Subcutaneous abdominal adipose tissue (tissue), 5 donors: ENCODE results near the gene A1BG.

ENCODE experiments used
- H3K27ac ChIP-seq: one replicate; pipeline ENCODE4 v1.7.0; 2013; ENCODE audit warnings: low read depth, mild to moderate bottlenecking, inconsistent platforms, low read length, moderate library complexity
- H3K27me3 ChIP-seq, 5 donors: one replicate each; pipeline ENCODE4 v1.7.0; 2013; ENCODE audit warnings: low read length in 5 of 5, inconsistent platforms in 1 of 5; ENCODE audit not compliant: control insufficient read depth in 5 of 5, insufficient read depth in 4 of 5
- H3K36me3 ChIP-seq, 5 donors: one replicate each; pipeline ENCODE4 v1.7.0; 2013; ENCODE audit warnings: low read length in 5 of 5; ENCODE audit not compliant: control insufficient read depth in 5 of 5, insufficient read depth in 5 of 5
- H3K4me1 ChIP-seq, 5 donors: one replicate each; pipeline ENCODE4 v1.7.0; 2013; ENCODE audit warnings: low read length in 5 of 5, mild to moderate bottlenecking in 3 of 5, moderate library complexity in 1 of 5; ENCODE audit not compliant: control insufficient read depth in 5 of 5, insufficient read depth in 5 of 5
- H3K4me3 ChIP-seq, 5 donors: one replicate each; pipeline ENCODE4 v1.7.0; 2013; ENCODE audit warnings: low read length in 5 of 5, low read depth in 1 of 5
- H3K9ac ChIP-seq, 5 donors: one replicate each; pipeline ENCODE4 v1.7.0; 2013; ENCODE audit warnings: low read length in 5 of 5, mild to moderate bottlenecking in 4 of 5, moderate library complexity in 3 of 5
- H3K9me3 ChIP-seq, 5 donors: one replicate each; pipeline ENCODE4 v1.7.0; 2013; ENCODE audit warnings: low read length in 5 of 5; ENCODE audit not compliant: control insufficient read depth in 5 of 5
- donor health status: healthy.
- donor health status: healthy.
- donor health status: healthy.
- donor health status: healthy.
- donor health status: healthy.

A1BG gene

DNA sequence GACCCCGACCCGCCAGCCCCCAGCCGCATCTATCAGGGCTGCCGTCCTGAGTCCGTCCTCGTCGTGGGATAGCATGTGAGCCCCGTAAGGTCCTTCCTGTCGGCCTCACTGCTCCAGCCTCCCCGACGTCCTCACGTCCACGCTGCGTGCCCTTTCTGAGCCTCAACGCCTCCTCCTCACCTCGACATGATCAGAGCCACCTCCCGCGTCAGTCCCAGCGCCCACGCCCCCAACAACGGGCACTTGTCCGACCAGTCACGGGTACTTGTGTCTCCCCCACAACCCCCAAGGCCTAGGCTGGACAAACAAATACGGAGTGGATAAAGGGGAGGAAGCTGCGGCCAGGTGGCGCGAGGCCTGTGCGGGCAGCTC, 8.6 kb upstream of the A1BG start:
- peak overlapping the region; percentile 96 for H3K27ac ChIP-seq
- H3K4me3 ChIP-seq: peak overlapping the region; percentile 79 to 98 (median 89)
- peaks cover 0 to 10% (median 7%) of the 10 kb centered on the region in 5 donors for H3K27me3 ChIP-seq
- H3K9me3 ChIP-seq: peaks cover 0 to 2% (median 0%) of the 10 kb centered on the region in 5 donors
- no peaks in the 10 kb centered on the region for H3K36me3 ChIP-seq
- peaks cover 0 to 18% (median 15%) of the 10 kb centered on the region in 5 donors for H3K4me1 ChIP-seq
- peak overlapping the region; percentile 77 to 95 (median 92) for H3K9ac ChIP-seq

- no peak overlapping the region for H3K9ac ChIP-seq
- no peak overlapping the region for H3K4me3 ChIP-seq
- peaks cover 18 to 43% (median 35%) of the 10 kb centered on the region in 5 donors for H3K27me3 ChIP-seq
- H3K4me1 ChIP-seq: peaks cover 0 to 30% (median 23%) of the 10 kb centered on the region in 5 donors
- H3K27ac ChIP-seq: no peak overlapping the region
- no peaks in the 10 kb centered on the region for H3K36me3 ChIP-seq
- peaks cover 0 to 3% (median 0%) of the 10 kb centered on the region in 5 donors for H3K9me3 ChIP-seq
Observed at GRCh38 chr19:58357481-58358145, 4.3 kb upstream of the A1BG start.

DNA sequence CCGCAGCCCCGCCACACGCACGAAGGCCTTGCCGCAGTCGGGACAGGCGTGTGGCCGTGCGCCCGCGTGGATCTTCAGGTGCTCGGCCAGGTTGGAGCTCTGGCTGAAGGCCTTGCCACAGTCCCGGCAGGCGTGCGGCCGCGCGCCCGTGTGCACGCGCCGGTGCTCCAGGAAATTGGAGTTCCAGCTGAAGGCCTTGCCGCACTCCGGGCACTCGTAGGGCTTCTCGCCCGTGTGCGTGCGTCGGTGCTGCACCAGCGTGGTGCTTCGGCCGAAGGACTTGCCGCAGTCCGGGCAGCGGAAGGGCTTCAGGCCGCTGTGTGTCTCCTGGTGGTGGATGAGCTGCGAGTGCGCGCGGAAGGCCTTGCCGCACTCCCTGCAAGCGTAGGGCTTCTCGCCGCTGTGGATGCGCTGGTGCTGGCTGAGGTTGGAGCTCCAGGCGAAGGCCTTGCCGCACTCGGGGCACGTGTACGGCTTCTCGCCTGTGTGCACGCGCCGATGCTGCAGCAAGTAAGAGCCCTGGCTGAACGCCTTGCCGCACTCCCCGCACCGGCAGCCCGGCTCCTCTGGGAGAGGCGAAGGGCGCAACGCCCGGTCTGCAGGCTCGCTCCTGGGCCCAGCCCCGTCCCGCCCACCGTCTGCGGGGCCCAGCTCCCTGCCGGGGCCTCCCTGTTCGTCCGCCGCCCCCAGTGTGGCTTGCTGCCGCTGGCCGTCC, 3.6 kb upstream of the A1BG start:
- H3K4me3 ChIP-seq: peak overlapping the region in 4 of 5 donors; percentile 41 to 60 (median 50)
- H3K27ac ChIP-seq: no peak overlapping the region
- H3K9ac ChIP-seq: peak overlapping the region in 1 of 5 donors; percentile 30
- H3K36me3 ChIP-seq: no peaks in the 10 kb centered on the region
- H3K4me1 ChIP-seq: peaks cover 0 to 27% (median 20%) of the 10 kb centered on the region in 5 donors
- peaks cover 18 to 50% (median 41%) of the 10 kb centered on the region in 5 donors for H3K27me3 ChIP-seq
- peaks cover 0 to 3% (median 0%) of the 10 kb centered on the region in 5 donors for H3K9me3 ChIP-seq

DNA sequence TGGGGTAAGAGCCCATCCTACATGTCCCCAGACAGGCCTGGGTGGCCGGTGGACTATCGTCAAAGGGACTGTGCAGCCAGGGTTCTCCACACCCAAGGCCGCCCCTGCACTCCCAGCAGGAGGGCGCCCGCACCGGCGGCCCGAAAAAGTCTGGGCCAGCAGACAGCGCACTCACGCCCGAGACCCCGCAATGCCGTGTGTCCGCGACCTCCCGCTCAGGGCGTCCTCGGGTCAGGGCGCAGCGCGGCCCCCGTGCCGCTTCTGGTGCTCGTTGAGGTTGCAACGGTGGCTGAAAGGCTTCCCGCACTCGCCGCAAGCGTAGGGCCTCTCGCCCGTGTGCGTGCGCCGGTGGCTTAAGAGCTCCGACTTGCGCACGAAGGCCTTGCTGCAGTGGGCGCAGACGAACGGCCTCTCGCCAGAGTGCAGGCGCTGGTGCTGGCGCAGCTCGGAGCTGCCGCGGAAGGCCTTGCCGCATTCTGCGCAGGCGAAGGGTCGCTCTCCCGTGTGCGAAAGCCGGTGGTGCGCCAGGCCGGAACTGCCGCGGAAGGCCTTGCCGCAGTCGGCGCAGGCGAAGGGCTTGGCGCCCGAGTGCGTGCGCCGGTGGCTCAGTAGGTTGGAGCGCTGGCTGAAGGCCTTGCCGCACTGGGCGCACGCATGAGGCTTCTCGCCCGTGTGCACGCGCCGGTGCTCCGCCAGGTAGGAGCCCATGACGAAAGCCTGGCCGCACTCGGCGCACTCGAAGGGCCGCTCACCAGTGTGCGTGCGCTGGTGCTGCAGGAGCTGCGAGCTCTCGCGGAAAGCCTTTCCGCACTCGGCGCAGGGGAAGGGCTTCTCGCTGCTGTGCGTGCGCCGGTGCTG, 2.8 kb upstream of the A1BG start:
- Histone ChIP-seq H3K4me1 (peaks cover 0 to 22% (median 15%) of the 10 kb centered on the region in 5 donors), H3K36me3 (no peaks in the 10 kb centered on the region), H3K9ac (no peak overlapping the region), H3K4me3 (peak overlapping the region in 4 of 5 donors; percentile 41 to 60 (median 50)), H3K27me3 (peaks cover 18 to 53% (median 46%) of the 10 kb centered on the region in 5 donors), H3K9me3 (peaks cover 0 to 3% (median 0%) of the 10 kb centered on the region in 5 donors), H3K27ac (no peak overlapping the region)

DNA sequence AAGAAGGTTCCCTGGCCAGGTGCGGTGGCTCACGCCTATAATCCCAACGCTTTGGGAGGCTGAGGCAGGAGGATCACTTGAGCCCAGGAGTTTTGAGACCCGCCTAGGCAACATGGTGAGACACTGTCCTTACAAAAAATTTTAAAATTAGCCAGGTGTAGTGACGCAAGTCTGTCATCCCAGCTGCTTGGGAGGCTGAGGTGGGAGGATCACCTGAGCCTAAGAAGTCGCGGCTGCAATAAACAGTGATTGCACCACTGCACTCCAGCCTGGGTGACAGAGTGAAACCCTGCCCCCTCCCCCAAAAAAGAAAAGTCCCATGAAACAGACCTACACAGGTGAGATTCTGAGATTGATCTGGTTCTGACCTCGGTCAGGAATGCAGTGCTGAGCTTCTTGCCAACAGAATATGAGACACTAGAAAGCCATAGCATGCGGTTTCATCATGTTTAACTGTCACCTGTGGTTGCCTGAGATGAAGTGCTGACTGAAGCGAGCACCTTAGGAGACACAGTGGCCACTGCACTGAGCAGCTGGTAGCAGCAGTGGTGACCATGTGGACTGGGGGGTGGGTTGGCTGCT, 2.0 kb upstream of the A1BG start:
- H3K9me3 ChIP-seq: peaks cover 0 to 3% (median 0%) of the 10 kb centered on the region in 5 donors
- peaks cover 21 to 62% (median 54%) of the 10 kb centered on the region in 5 donors for H3K27me3 ChIP-seq
- peak overlapping the region in 1 of 5 donors; percentile 6 for H3K4me3 ChIP-seq
- no peaks in the 10 kb centered on the region for H3K36me3 ChIP-seq
- no peak overlapping the region for H3K9ac ChIP-seq
- H3K27ac ChIP-seq: no peak overlapping the region
- peaks cover 0 to 26% (median 20%) of the 10 kb centered on the region in 5 donors for H3K4me1 ChIP-seq

GRCh38 chr19:58354478-58355030, 1.3 kb upstream of the A1BG start:
- peaks cover 0 to 32% (median 26%) of the 10 kb centered on the region in 5 donors for H3K4me1 ChIP-seq
- H3K4me3 ChIP-seq: no peak overlapping the region
- no peaks in the 10 kb centered on the region for H3K36me3 ChIP-seq
- no peak overlapping the region for H3K27ac ChIP-seq
- no peak overlapping the region for H3K9ac ChIP-seq
- peaks cover 0 to 3% (median 0%) of the 10 kb centered on the region in 5 donors for H3K9me3 ChIP-seq
- peaks cover 25 to 67% (median 61%) of the 10 kb centered on the region in 5 donors for H3K27me3 ChIP-seq

DNA sequence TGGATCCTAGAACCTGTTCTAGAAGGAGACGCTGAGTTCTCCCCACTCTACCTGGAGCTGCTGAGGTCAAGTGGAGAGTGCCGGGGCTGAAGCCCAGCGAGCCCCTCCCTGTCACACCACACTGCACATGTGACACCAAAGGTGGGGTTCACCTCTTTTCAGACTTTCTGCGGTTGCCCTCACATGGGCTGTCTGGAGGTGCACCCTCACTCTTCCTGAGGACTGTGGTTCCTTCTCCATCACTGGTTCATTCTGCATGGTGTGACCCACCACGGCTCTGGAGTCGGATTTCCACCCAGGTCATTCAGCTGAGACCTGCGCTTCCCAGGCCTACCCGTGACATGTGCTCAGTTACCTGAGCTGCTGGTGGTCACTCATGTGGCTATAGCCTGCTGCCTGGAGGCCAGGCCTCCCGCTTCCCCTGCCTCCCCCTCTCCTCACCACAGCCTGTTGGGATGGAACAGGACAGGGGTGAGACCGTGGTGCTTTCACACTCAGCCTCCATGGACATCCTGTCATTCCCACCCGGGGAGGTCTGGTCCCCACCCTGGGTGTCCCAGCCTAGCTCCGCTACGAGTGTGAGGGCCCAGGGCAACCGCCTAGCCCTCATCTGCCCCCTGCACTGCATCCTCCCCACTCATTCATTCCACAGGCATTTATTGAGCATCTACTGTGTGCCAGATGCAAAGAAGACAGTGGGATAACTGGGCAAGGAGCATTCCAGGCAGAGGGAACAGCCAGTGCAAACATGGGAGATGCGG, 605 bp upstream of the A1BG start:
- Histone ChIP-seq H3K4me1 (peaks cover 0 to 32% (median 26%) of the 10 kb centered on the region in 5 donors), H3K9ac (no peak overlapping the region), H3K27ac (no peak overlapping the region), H3K9me3 (peaks cover 0 to 3% (median 0%) of the 10 kb centered on the region in 5 donors), H3K4me3 (no peak overlapping the region), H3K27me3 (peaks cover 25 to 71% (median 61%) of the 10 kb centered on the region in 5 donors), H3K36me3 (no peaks in the 10 kb centered on the region)

- peaks cover 0 to 32% (median 28%) of the 10 kb centered on the region in 5 donors for H3K4me1 ChIP-seq
- no peaks in the 10 kb centered on the region for H3K36me3 ChIP-seq
- H3K9me3 ChIP-seq: peaks cover 0 to 3% (median 0%) of the 10 kb centered on the region in 5 donors
- H3K27me3 ChIP-seq: peaks cover 25 to 75% (median 59%) of the 10 kb centered on the region in 5 donors
- no peak overlapping the region for H3K4me3 ChIP-seq
- H3K27ac ChIP-seq: no peak overlapping the region
- H3K9ac ChIP-seq: no peak overlapping the region
Observed at GRCh38 chr19:58351990-58352755, 1.1 kb downstream of the A1BG start.
